ENCODE measurements around the gene SDCCAG8. TPM values are rescaled to one million over a fixed set of nuclear protein-coding genes. Genes with fewer than 3 reads are reported as not detected.

Gene SDCCAG8
- total and polyA plus RNA-seq, 2 of the 8 experiments (the other 6 are each of a cell fraction or from before 2014, with no cell fraction given): 15.6 to 21.0 TPM

GRCh38 chr1:243292117-243292516 is 36.3 kb downstream of the SDCCAG8 start:
- no peak overlapping the region for H3K4me3 ChIP-seq (ENCODE audit: extremely low read depth in 1 of 4, insufficient read depth in 2 of 4, low read depth in 3 of 4, low read length in 4 of 4)
- H3K14ac ChIP-seq (ENCODE audit: insufficient read length): no peak overlapping the region
- H3K27ac ChIP-seq (ENCODE audit: low read depth, low read length): no peak overlapping the region
- DNase-seq (ENCODE audit: low read depth in 1 of 2, low spot score in 2 of 2): no peak
- no peak overlapping the region for H2AFZ ChIP-seq (ENCODE audit: low read length)
- H2AK5ac ChIP-seq (ENCODE audit: low read depth, low read length): no peak overlapping the region
- POLR2A ChIA-PET (ENCODE audit: partially characterized antibody): no interaction called here
- H2BK20ac ChIP-seq (ENCODE audit: low read length): no peak overlapping the region
- peaks cover 0 to 4% (median 0%) of the 10 kb centered on the region in 4 experiments; a peak in 1 of 7 replicates for H3K4me1 ChIP-seq (replicated peaks in 1 of 4; ENCODE audit: control insufficient read depth in 3 of 4, insufficient read depth in 4 of 4, low read length in 3 of 4)
- no peak overlapping the region for H3K4me2 ChIP-seq (ENCODE audit: insufficient read depth in 1 of 2, low read depth in 2 of 2, low read length in 2 of 2)
- no peak overlapping the region for H2BK15ac ChIP-seq (ENCODE audit: low read length)
- H3K18ac ChIP-seq (ENCODE audit: extremely low read depth, low read length): no peak overlapping the region
- no peaks in the 10 kb centered on the region for H3K9me3 ChIP-seq (ENCODE audit: insufficient read depth in 2 of 2, low read depth in 1 of 2, low read length in 1 of 2)
- H3K36me3 ChIP-seq (ENCODE audit: control insufficient read depth in 2 of 4, insufficient read depth in 4 of 4, low read length in 3 of 4): no peaks in the 10 kb centered on the region
- no peak for FAIRE-seq
- H4K20me1 ChIP-seq (replicated peaks in 1 of 2; ENCODE audit: control insufficient read depth in 1 of 2, insufficient read depth in 2 of 2, low read length in 2 of 2): peaks cover 0 to 1% of the 10 kb centered on the region in 2 experiments
- H3K9ac ChIP-seq (replicated peaks in 1 of 4; ENCODE audit: extremely low read depth in 1 of 4, low read depth in 3 of 4, low read length in 3 of 4): no peak overlapping the region
- no peak overlapping the region for H4K91ac ChIP-seq (replicated peaks; ENCODE audit: insufficient read length, low read length)
- no peak overlapping the region for H3K23ac ChIP-seq (ENCODE audit: insufficient read length)
- no peak overlapping the region for H4K8ac ChIP-seq (ENCODE audit: extremely low read depth, insufficient read depth, low read length)
- no peak overlapping the region for H3K56ac ChIP-seq (replicated peaks; ENCODE audit: insufficient read length, low read depth, low read length)
- H3K4ac ChIP-seq (replicated peaks; ENCODE audit: insufficient read length, low read depth, low read length): no peak overlapping the region
- H3K23me2 ChIP-seq (ENCODE audit: low read depth, low read length): no peaks in the 10 kb centered on the region
- no peak overlapping the region for H4K5ac ChIP-seq (ENCODE audit: insufficient read length, low read depth, low read length)
- H3K27me3 ChIP-seq (replicated peaks in 1 of 4; ENCODE audit: control insufficient read depth in 3 of 4, extremely low read depth in 1 of 4, insufficient read depth in 3 of 4, low read length in 3 of 4): no peaks in the 10 kb centered on the region
- WGBS, 2 experiments (ENCODE audit: extremely low coverage in 1 of 2, insufficient coverage in 1 of 2, insufficient read length in 1 of 2, insufficient replicate concordance in 2 of 2, low coverage in 1 of 2, low lambda C conversion rate in 2 of 2, missing lambda C conversion rate in 1 of 2): 82% methylated on average over 5 of the region's 5 CpGs; no CpG with 5 or more reads in 1 of the 2 experiments
- CTCF ChIA-PET (ENCODE audit: partially characterized antibody): no interaction called here
- no peaks in the 10 kb centered on the region for H3K79me2 ChIP-seq (ENCODE audit: control insufficient read depth in 1 of 2, insufficient read depth in 2 of 2, low read length in 2 of 2)
- H2BK120ac ChIP-seq (replicated peaks; ENCODE audit: low read depth, low read length): no peak overlapping the region
- H3K79me1 ChIP-seq (ENCODE audit: low read depth, low read length): no peaks in the 10 kb centered on the region
- H2BK5ac ChIP-seq (ENCODE audit: low read depth, low read length): no peak overlapping the region
- no peak overlapping the region for H2BK12ac ChIP-seq (ENCODE audit: low read depth, low read length)
- TF ChIP-seq RXRA (IDR thresholded peaks at IDR 0.05; ENCODE audit: insufficient read depth, low read depth, low read length): no peak

Data from H1 (cell line).